Stomach (tissue), 4 donors: Measurements from ENCODE around the gene CABP2.

ENCODE experiments used
- POLR2A ChIP-seq, 4 donors: fragments of 450-650 bp; IDR thresholded peaks; one replicate each; pipeline ENCODE4 v1.6.1; 2016; ENCODE audit warnings: antibody characterized with exemption in 4 of 4, control low read depth in 2 of 4, mild to moderate bottlenecking in 1 of 4, moderate library complexity in 1 of 4
- POLR2AphosphoS5 ChIP-seq, 3 donors: sonication (generic); formaldehyde crosslinking; IDR thresholded peaks; one replicate each; pipeline ENCODE4 v1.6.1; 2016; ENCODE audit warnings: antibody characterized with exemption in 3 of 3
- TF ChIP-seq, protein P1 (sequence below), 7 experiments: fragments of 450-650 bp in 4 of 7; fragments of 200-600 bp in 3 of 7; sonication (generic) in 3 of 7; IDR thresholded peaks; one replicate each; pipeline ENCODE4 v1.5.1; 2016 to 2019; ENCODE audit warnings: antibody characterized with exemption in 7 of 7, control low read depth in 2 of 7, mild to moderate bottlenecking in 1 of 7

DNA sequence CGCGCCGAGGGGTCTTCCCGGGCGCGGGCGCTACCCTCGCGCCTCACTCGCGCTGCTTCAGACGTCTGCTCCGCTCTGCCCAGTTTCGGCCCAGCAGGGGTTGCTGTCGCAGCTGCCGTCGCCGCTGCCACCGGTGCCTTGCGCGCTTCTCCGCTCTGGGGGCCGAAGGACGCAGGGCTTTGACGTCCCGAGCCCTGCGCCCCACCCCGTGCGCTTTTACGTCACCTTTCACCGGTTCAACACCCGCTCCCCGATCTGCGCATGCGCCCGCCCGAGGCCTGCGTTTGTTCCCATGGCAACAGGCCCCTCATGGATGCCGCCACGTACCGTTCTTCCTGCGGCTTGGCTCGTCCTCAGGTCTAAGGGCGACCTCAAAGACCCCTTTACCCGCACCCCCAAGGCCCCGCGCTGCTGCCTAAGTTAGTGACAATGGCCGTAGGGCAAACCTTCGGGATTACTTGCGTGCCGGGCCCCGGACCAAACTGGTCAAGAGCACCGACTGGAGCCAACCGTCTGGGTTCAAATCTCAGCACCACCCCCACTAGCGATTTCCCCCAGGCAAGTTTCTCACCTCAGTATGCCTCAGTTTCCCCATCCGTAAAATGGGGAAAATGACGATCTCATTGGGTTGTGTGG is 14.6 kb downstream of the CABP2 start:
- TF ChIP-seq POLR2A (IDR thresholded peaks at IDR 0.05) (peak in 2 of 4 donors; percentile 47 to 72), POLR2AphosphoS5 (IDR thresholded peaks at IDR 0.05) (peak; percentile 45 to 88 (median 87))
- TF ChIP-seq, protein P1, sequence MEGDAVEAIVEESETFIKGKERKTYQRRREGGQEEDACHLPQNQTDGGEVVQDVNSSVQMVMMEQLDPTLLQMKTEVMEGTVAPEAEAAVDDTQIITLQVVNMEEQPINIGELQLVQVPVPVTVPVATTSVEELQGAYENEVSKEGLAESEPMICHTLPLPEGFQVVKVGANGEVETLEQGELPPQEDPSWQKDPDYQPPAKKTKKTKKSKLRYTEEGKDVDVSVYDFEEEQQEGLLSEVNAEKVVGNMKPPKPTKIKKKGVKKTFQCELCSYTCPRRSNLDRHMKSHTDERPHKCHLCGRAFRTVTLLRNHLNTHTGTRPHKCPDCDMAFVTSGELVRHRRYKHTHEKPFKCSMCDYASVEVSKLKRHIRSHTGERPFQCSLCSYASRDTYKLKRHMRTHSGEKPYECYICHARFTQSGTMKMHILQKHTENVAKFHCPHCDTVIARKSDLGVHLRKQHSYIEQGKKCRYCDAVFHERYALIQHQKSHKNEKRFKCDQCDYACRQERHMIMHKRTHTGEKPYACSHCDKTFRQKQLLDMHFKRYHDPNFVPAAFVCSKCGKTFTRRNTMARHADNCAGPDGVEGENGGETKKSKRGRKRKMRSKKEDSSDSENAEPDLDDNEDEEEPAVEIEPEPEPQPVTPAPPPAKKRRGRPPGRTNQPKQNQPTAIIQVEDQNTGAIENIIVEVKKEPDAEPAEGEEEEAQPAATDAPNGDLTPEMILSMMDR (IDR thresholded peaks at IDR 0.05), result peak in 1 of 7 experiments; percentile 5
